ENCODE data around the gene EARS2. TPM values are rescaled to one million over a fixed set of nuclear protein-coding genes. Genes with fewer than 3 reads are reported as not detected.

The EARS2 gene
- total RNA-seq, 1 experiment from 2014 or later: 55.9 TPM

- peaks cover 70% of the 10 kb centered on the region for H3K36me3 Mint-ChIP-seq
- no peaks in the 10 kb centered on the region for H3K27me3 Mint-ChIP-seq (ENCODE audit: low read depth)
- DNase-seq (ENCODE audit: low spot score) (no peak), ATAC-seq (no peak)
- no peaks in the 10 kb centered on the region for H3K4me1 Mint-ChIP-seq
- H3K4me3 Mint-ChIP-seq: no peak overlapping the region
- POLR2A ChIA-PET: no interaction called here
- no peak overlapping the region for H3K27ac Mint-ChIP-seq
- no peaks in the 10 kb centered on the region for H3K9me3 Mint-ChIP-seq
- CTCF ChIA-PET: no interaction called here
- TF ChIP-seq ZNF232 (CRISPR knock-in tag; IDR thresholded peaks at IDR 0.05): no peak
- no peak for TF ChIP-seq NR3C1 (CRISPR knock-in tag; conservative IDR thresholded peaks at IDR 0.05; ENCODE audit: low read depth)
- no peak for TF ChIP-seq TEAD4 (CRISPR knock-in tag; IDR thresholded peaks at IDR 0.05)
- no peak for TF ChIP-seq OVOL2 (CRISPR knock-in tag; IDR thresholded peaks at IDR 0.05; ENCODE audit: borderline replicate concordance)
- no peak for TF ChIP-seq AR (CRISPR knock-in tag; IDR thresholded peaks at IDR 0.05)
- no peak for TF ChIP-seq PRRX2 (CRISPR knock-in tag; IDR thresholded peaks at IDR 0.05)
- no peak for TF ChIP-seq RORB (CRISPR knock-in tag; IDR thresholded peaks at IDR 0.05)
- no peak for TF ChIP-seq CTCF (IDR thresholded peaks at IDR 0.05)
- TF ChIP-seq TEAD1 (CRISPR knock-in tag; IDR thresholded peaks at IDR 0.05): no peak
Observed at GRCh38 chr16:23527961-23528643, 29.0 kb downstream of the EARS2 start.

- no peak overlapping the region for H3K27ac Mint-ChIP-seq
- DNase-seq (ENCODE audit: low spot score) (no peak), ATAC-seq (no peak)
- ChIA-PET CTCF (no interaction called here), POLR2A (no interaction called here)
- H3K4me3 Mint-ChIP-seq: no peak overlapping the region
- no peaks in the 10 kb centered on the region for H3K4me1 Mint-ChIP-seq
- peaks cover 67% of the 10 kb centered on the region for H3K36me3 Mint-ChIP-seq
- H3K9me3 Mint-ChIP-seq: no peaks in the 10 kb centered on the region
- H3K27me3 Mint-ChIP-seq (ENCODE audit: low read depth): no peaks in the 10 kb centered on the region
- TF ChIP-seq, protein P1, sequence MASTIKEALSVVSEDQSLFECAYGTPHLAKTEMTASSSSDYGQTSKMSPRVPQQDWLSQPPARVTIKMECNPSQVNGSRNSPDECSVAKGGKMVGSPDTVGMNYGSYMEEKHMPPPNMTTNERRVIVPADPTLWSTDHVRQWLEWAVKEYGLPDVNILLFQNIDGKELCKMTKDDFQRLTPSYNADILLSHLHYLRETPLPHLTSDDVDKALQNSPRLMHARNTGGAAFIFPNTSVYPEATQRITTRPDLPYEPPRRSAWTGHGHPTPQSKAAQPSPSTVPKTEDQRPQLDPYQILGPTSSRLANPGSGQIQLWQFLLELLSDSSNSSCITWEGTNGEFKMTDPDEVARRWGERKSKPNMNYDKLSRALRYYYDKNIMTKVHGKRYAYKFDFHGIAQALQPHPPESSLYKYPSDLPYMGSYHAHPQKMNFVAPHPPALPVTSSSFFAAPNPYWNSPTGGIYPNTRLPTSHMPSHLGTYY (CRISPR knock-in tag; IDR thresholded peaks at IDR 0.05): no peak
- TF ChIP-seq, protein P2, sequence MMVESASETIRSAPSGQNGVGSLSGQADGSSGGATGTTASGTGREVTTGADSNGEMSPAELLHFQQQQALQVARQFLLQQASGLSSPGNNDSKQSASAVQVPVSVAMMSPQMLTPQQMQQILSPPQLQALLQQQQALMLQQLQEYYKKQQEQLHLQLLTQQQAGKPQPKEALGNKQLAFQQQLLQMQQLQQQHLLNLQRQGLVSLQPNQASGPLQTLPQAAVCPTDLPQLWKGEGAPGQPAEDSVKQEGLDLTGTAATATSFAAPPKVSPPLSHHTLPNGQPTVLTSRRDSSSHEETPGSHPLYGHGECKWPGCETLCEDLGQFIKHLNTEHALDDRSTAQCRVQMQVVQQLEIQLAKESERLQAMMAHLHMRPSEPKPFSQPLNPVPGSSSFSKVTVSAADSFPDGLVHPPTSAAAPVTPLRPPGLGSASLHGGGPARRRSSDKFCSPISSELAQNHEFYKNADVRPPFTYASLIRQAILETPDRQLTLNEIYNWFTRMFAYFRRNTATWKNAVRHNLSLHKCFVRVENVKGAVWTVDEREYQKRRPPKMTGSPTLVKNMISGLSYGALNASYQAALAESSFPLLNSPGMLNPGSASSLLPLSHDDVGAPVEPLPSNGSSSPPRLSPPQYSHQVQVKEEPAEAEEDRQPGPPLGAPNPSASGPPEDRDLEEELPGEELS (CRISPR knock-in tag; IDR thresholded peaks at IDR 0.05): no peak
- TF ChIP-seq PRRX2 (CRISPR knock-in tag; IDR thresholded peaks at IDR 0.05) (no peak), TEAD1 (CRISPR knock-in tag; IDR thresholded peaks at IDR 0.05) (no peak), ZBTB21 (CRISPR knock-in tag; IDR thresholded peaks at IDR 0.05; ENCODE audit: borderline replicate concordance) (no peak), CDX4 (CRISPR knock-in tag; IDR thresholded peaks at IDR 0.05; ENCODE audit: borderline replicate concordance) (no peak), ZSCAN18 (CRISPR knock-in tag; IDR thresholded peaks at IDR 0.05) (no peak), HMGXB4 (CRISPR knock-in tag; IDR thresholded peaks at IDR 0.05) (no peak), IRF2 (CRISPR knock-in tag; IDR thresholded peaks at IDR 0.05; ENCODE audit: borderline replicate concordance, low read depth) (no peak), RELA (CRISPR knock-in tag; IDR thresholded peaks at IDR 0.05; ENCODE audit: borderline replicate concordance) (no peak), FOXP1 (CRISPR knock-in tag; IDR thresholded peaks at IDR 0.05; ENCODE audit: borderline replicate concordance) (no peak)
Observed at GRCh38 chr16:23524886-23525285, 32.3 kb downstream of the EARS2 start.

All from WTC11 (cell line).